CD4-positive, alpha-beta T cell (primary cell): ENCODE measurements around the gene IGFL2. TPM values are rescaled to one million over a fixed set of nuclear protein-coding genes. Genes with fewer than 3 reads are reported as not detected.
"Not testable (repeated sequence)": the region's sequence is repeated elsewhere in the genome, so short reads cannot be mapped to it uniquely, and the experiment has no call there.

Source experiments
- ATAC-seq: fragments of 200-7000 bp; cut with Tn5 transposase; one replicate; pipeline ENCODE4 v1.10.0; 2022; ENCODE audit warnings: mild to moderate bottlenecking; ENCODE audit not compliant: poor library complexity
- CTCF ChIA-PET: fragments of 350-600 bp; sonication (Branson Sonifier 250); formaldehyde crosslinking; loops from one replicate; lab custom pipeline; 2021; ENCODE audit warnings: antibody characterized with exemption, inconsistent platforms; lab: Charles Lee
- POLR2A ChIA-PET: fragments of 350-600 bp; sonication (Branson Sonifier 250); formaldehyde crosslinking; loops from one replicate; lab custom pipeline; 2021; ENCODE audit warnings: antibody characterized with exemption, inconsistent platforms; lab: Charles Lee
- DNase-seq, 14 experiments: peaks; one replicate each; pipeline ENCODE4 v3.0.0-alpha.2; 2013 to 2020; ENCODE audit warnings: mixed read lengths in 2 of 14
- H3K27ac ChIP-seq, 2 donors: one replicate each; pipeline versions ENCODE4 v1.5.1 to v1.7.0; 2013; ENCODE audit warnings: low read length in 2 of 2, low read depth in 1 of 2, mild to moderate bottlenecking in 1 of 2
- H3K27me3 ChIP-seq, 2 experiments: 1 replicate in 1 of 2; 2 replicates in 1 of 2; pipeline versions ENCODE4 v1.6.1 to v1.7.0; 2013; ENCODE audit warnings: low read length in 2 of 2, control low read depth in 1 of 2, mild to moderate bottlenecking in 1 of 2, moderate library complexity in 1 of 2; ENCODE audit not compliant: insufficient read depth in 2 of 2, control insufficient read depth in 1 of 2
- H3K36me3 ChIP-seq: one replicate; pipeline ENCODE4 v1.6.1; 2013; ENCODE audit warnings: low read length, control low read depth; ENCODE audit not compliant: insufficient read depth
- H3K4me1 ChIP-seq: one replicate; pipeline ENCODE4 v1.6.1; 2013; ENCODE audit warnings: low read length, control low read depth; ENCODE audit not compliant: insufficient read depth
- H3K4me3 ChIP-seq: one replicate; pipeline ENCODE4 v1.5.1; 2013; ENCODE audit warnings: mild to moderate bottlenecking, low read length, moderate library complexity
- H3K9me3 ChIP-seq, 2 experiments: 1 replicate in 1 of 2; 2 replicates in 1 of 2; pipeline versions ENCODE4 v1.6.1 to v1.7.0; 2013; ENCODE audit warnings: low read length in 2 of 2, mild to moderate bottlenecking in 2 of 2, control low read depth in 1 of 2, moderate library complexity in 1 of 2; ENCODE audit not compliant: control insufficient read depth in 1 of 2, insufficient read depth in 1 of 2
- H3K27ac Mint-ChIP-seq: one replicate; pipeline ENCODE4 v1.8.0; 2020; ENCODE audit warnings: mixed read lengths
- H3K27me3 Mint-ChIP-seq: one replicate; pipeline ENCODE4 v1.8.0; 2021; ENCODE audit warnings: mixed read lengths
- H3K36me3 Mint-ChIP-seq: one replicate; pipeline ENCODE4 v1.8.0; 2021; ENCODE audit warnings: low read depth, mixed read lengths
- H3K4me1 Mint-ChIP-seq: one replicate; pipeline ENCODE4 v1.8.0; 2021; ENCODE audit warnings: low read depth, mixed read lengths
- H3K4me3 Mint-ChIP-seq: one replicate; pipeline ENCODE4 v1.8.0; 2020; ENCODE audit warnings: mild to moderate bottlenecking, mixed read lengths
- H3K9me3 Mint-ChIP-seq: one replicate; pipeline ENCODE4 v1.8.0; 2020; ENCODE audit warnings: mixed read lengths
- intact Hi-C, 2 experiments: fragments of 100-400 bp; cut with DNase I in 1 of 2; cut with micrococcal nuclease in 1 of 2; formaldehyde crosslinking; loops; one replicate each; pipeline versions ENCODE4 v1.15.1 to v1.9.0; 2023 to 2025; cut with DNase I, micrococcal nuclease
- polyA plus RNA-seq, 2 donors: library from polyadenylated mRNA; unstranded; fragments of 120-200 nt; gene quantifications; one replicate each; pipeline ENCODE4 v1.2.1, GENCODE V29; 2013
- total RNA-seq, 174 experiments: library from RNA in 2 of 174; stranded (reverse) in 2 of 174; gene quantifications; one replicate each; pipeline ENCODE4 v1.2.3 and lab custom pipeline; 2021 to 2026
- TF ChIP-seq, protein P1 (sequence below): fragments of 200-600 bp; IDR thresholded peaks from one replicate; pipeline ENCODE4 v1.8.0; 2022; ENCODE audit warnings: antibody characterized with exemption, mild to moderate bottlenecking

The IGFL2 gene
- total RNA-seq (not detected), total RNA-seq (lab: John Stamatoyannopoulos, UW) (0 to 0.62 (median 0.07) reads per million in 172 experiments)
- polyA plus RNA-seq (2013, experiment 1 of 2): 0.15 TPM
- 0.14 TPM for polyA plus RNA-seq (2013, experiment 2 of 2)

DNA sequence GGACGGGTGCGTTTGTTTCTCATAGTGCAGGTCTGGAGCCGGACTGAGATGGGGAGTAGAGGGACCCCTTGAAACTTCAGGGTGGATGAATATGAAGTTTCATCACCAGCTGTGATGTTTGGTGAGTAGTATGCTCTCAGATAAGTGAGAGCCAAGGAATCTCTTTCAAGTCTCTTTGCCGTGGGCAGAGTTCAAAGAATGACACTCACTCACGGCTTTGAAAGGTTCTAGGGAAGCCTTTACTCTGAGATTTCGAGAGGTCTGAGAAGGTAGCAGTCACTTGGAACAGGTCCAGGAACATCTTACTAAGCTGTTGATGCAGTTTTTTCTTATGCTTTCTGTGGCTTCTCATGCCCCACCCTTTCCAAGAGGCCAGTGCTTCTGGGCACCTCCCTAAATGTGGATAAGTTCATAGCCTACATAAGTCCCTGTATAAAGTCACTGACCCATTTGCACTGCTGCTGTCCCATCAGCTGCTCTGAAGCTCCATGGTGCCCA, at the start of gene IGFL2:
IGFL2 (plus strand) TSS at position 448 of the 498 bp plus-strand sequence; CDS start at position 489, 41 bp downstream.
- Histone ChIP-seq H3K4me3 (no peak within 1 kb of the TSS), H3K9me3 (no peaks in the 10 kb centered on the region), H3K27me3 (peaks cover 5 to 15% of the 10 kb centered on the region in 2 experiments), H3K27ac (no peak within 1 kb of the TSS), H3K4me1 (no peaks in the 10 kb centered on the region), H3K36me3 (no peaks in the 10 kb centered on the region)
- H3K9me3 Mint-ChIP-seq: no peaks in the 10 kb centered on the region
- H3K27ac Mint-ChIP-seq: no peak within 1 kb of the TSS
- DNase-seq (no peak), ATAC-seq (no peak)
- no peaks in the 10 kb centered on the region for H3K4me1 Mint-ChIP-seq
- peaks cover 61% of the 10 kb centered on the region for H3K27me3 Mint-ChIP-seq
- TF ChIP-seq, protein P1, sequence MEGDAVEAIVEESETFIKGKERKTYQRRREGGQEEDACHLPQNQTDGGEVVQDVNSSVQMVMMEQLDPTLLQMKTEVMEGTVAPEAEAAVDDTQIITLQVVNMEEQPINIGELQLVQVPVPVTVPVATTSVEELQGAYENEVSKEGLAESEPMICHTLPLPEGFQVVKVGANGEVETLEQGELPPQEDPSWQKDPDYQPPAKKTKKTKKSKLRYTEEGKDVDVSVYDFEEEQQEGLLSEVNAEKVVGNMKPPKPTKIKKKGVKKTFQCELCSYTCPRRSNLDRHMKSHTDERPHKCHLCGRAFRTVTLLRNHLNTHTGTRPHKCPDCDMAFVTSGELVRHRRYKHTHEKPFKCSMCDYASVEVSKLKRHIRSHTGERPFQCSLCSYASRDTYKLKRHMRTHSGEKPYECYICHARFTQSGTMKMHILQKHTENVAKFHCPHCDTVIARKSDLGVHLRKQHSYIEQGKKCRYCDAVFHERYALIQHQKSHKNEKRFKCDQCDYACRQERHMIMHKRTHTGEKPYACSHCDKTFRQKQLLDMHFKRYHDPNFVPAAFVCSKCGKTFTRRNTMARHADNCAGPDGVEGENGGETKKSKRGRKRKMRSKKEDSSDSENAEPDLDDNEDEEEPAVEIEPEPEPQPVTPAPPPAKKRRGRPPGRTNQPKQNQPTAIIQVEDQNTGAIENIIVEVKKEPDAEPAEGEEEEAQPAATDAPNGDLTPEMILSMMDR: no peak
- ChIA-PET POLR2A (no interaction called here), CTCF (no interaction called here)
- intact Hi-C loops: no loop called here
- no peaks in the 10 kb centered on the region for H3K36me3 Mint-ChIP-seq
- no peak within 1 kb of the TSS for H3K4me3 Mint-ChIP-seq

DNA sequence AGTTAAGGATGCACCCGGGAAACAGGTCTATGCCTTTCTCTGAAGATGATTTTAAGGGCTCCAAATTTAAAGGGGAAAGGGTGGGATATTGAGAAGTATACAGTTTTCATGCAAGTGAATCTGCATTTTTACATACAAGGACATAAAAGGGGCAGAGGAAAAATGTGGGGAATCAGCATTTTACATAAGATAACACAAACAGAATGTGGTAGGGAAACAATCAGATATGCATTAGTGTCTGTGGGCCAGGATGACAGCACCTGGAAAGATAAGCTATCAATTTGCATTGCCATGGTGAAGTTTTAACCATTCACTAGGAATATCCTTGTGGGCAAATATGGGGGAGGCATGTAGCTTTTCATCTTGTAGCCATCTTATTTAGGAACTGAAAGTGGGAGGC, 47.7 kb upstream of the IGFL2 start:
- ATAC-seq (no peak), DNase-seq (no peak)
- ChIA-PET POLR2A (no interaction called here), CTCF (no interaction called here)
- Mint-ChIP-seq H3K36me3 (no peaks in the 10 kb centered on the region), H3K27me3 (peaks cover 49% of the 10 kb centered on the region), H3K9me3 (peaks cover 14% of the 10 kb centered on the region), H3K27ac (no peak overlapping the region), H3K4me3 (no peak overlapping the region), H3K4me1 (no peaks in the 10 kb centered on the region)
- peaks cover 20 to 25% of the 10 kb centered on the region in 2 experiments for H3K27me3 ChIP-seq
- no peak overlapping the region for H3K27ac ChIP-seq
- no peak overlapping the region for H3K4me3 ChIP-seq
- no peaks in the 10 kb centered on the region for H3K4me1 ChIP-seq
- H3K9me3 ChIP-seq: peaks cover 7 to 10% of the 10 kb centered on the region in 2 experiments
- H3K36me3 ChIP-seq: no peaks in the 10 kb centered on the region
- intact Hi-C loops: no loop called here
- TF ChIP-seq, protein P1: no peak

DNA sequence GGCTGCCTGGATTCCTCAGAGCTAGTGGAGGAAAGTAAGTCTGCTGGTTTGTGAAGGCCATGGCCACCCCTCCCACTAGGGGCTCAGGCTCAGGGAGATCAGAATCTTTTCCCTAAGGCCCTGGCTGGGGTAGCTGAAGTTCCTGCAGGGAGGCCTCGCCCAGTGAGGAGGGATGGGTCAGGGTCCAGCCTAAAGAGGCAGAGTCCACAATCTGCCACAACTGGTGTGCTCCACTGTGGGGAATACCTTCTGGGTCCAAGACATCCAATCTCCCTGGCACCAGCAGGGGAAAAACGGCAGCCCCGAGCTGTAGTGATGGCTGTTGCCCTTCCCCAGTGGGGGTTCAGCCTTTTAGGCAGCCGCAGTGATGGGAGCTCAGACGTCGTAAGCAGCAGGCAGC, 46.7 kb upstream of the IGFL2 start:
- ChIA-PET POLR2A (no interaction called here), CTCF (no interaction called here)
- H3K9me3 Mint-ChIP-seq: peaks cover 14% of the 10 kb centered on the region
- no peaks in the 10 kb centered on the region for H3K36me3 Mint-ChIP-seq
- peaks cover 26 to 28% of the 10 kb centered on the region in 2 experiments for H3K27me3 ChIP-seq
- TF ChIP-seq, protein P1: no peak
- no peak overlapping the region for H3K27ac ChIP-seq
- ATAC-seq (no peak), DNase-seq (no peak)
- no peak overlapping the region for H3K27ac Mint-ChIP-seq
- peaks cover 39% of the 10 kb centered on the region for H3K27me3 Mint-ChIP-seq
- intact Hi-C loops: no loop called here
- H3K4me1 ChIP-seq: no peaks in the 10 kb centered on the region
- H3K36me3 ChIP-seq: no peaks in the 10 kb centered on the region
- no peak overlapping the region for H3K4me3 Mint-ChIP-seq
- no peak overlapping the region for H3K4me3 ChIP-seq
- H3K9me3 ChIP-seq: peaks cover 7 to 14% of the 10 kb centered on the region in 2 experiments
- H3K4me1 Mint-ChIP-seq: no peaks in the 10 kb centered on the region

DNA sequence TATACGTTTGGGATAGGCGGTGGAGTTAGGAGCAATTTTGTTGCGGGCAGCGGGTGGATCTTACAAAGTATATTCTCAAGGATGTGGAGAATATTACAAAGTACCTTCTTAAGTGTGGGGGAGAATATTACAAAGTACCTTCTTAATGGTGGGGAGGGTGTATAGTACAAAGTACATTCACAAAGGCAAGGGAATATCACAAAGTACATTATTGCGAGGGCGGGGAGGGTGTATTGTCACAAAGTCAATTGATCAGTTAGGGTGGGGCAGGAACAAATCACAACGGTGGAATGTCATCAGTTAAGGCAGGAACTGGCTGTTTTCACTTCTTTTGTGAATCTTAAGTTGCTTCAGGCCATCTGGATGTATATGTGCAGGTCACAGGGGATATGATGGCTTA, 45.7 kb upstream of the IGFL2 start:
- DNase-seq, H3K9me3 Mint-ChIP-seq, intact Hi-C loops, POLR2A ChIA-PET, CTCF ChIA-PET, H3K36me3 ChIP-seq, H3K4me3 Mint-ChIP-seq, H3K4me1 Mint-ChIP-seq, ATAC-seq, H3K27ac Mint-ChIP-seq, H3K4me3 ChIP-seq, H3K36me3 Mint-ChIP-seq, H3K4me1 ChIP-seq, H3K27ac ChIP-seq, H3K9me3 ChIP-seq: not testable (repeated sequence)
- H3K27me3 Mint-ChIP-seq: peaks cover 29% of the 10 kb centered on the region
- H3K27me3 ChIP-seq: peaks cover 26 to 28% of the 10 kb centered on the region in 2 experiments
